Adrenal gland (tissue), 5 donors: ENCODE measurements around the gene SPATA16.
"Not testable (repeated sequence)": the region's sequence is repeated elsewhere in the genome, so short reads cannot be mapped to it uniquely, and the experiment has no call there.

Experiments used
- CTCF ChIP-seq, 6 experiments: fragments of 450-650 bp in 4 of 6; fragments of 200-600 bp in 2 of 6; sonication (generic) in 1 of 6; IDR thresholded peaks; 1 replicate in 5 of 6; 2 replicates in 1 of 6; pipeline versions ENCODE4 v1.5.1 to v1.8.0; 2016 to 2021; ENCODE audit warnings: antibody characterized with exemption in 6 of 6, mild to moderate bottlenecking in 2 of 6, moderate library complexity in 1 of 6
- POLR2A ChIP-seq, 2 donors: fragments of 450-650 bp; IDR thresholded peaks; one replicate each; pipeline ENCODE4 v1.6.1; 2017; ENCODE audit warnings: antibody characterized with exemption in 2 of 2, mild to moderate bottlenecking in 2 of 2, moderate library complexity in 1 of 2
- donor health status: DM: no; HTN: no; CAD: no.

GRCh38 chr3:172879381-172879780 lies 261.7 kb downstream of the SPATA16 start:
- not testable (repeated sequence) for TF ChIP-seq CTCF, POLR2A (IDR thresholded peaks at IDR 0.05)
